ENCODE results near the gene KCNJ6.

Gene KCNJ6

DNA sequence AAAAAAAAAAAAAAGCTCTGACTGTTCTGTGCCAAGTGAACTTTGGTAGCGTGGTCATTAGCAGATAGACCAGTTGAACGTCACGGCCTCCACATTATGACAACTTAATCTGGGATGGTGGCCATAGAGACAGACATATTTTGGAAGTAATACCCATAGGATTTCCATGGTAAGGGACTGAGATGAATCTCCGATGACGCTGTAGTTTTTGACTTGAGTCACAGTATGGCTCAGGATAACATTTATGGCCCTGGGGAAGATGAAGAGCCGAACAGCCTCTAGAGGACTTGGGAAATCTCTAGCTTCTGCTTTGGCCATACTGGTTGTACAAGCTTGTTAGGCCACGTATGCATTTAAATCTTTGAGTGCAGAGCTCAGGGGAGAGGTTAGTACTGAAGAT is 214.0 kb downstream of the KCNJ6 start:
- no peak for ATAC-seq
- TF ChIP-seq ISL1 (CRISPR knock-in tag; IDR thresholded peaks at IDR 0.05) (no peak), ZFP3 (CRISPR knock-in tag; IDR thresholded peaks at IDR 0.05) (no peak), BACH2 (CRISPR knock-in tag; IDR thresholded peaks at IDR 0.05; ENCODE audit: borderline replicate concordance) (no peak), GLIS3 (CRISPR knock-in tag; IDR thresholded peaks at IDR 0.05) (no peak), ESRRG (CRISPR knock-in tag; IDR thresholded peaks at IDR 0.05) (no peak)
- TF ChIP-seq, protein P1, sequence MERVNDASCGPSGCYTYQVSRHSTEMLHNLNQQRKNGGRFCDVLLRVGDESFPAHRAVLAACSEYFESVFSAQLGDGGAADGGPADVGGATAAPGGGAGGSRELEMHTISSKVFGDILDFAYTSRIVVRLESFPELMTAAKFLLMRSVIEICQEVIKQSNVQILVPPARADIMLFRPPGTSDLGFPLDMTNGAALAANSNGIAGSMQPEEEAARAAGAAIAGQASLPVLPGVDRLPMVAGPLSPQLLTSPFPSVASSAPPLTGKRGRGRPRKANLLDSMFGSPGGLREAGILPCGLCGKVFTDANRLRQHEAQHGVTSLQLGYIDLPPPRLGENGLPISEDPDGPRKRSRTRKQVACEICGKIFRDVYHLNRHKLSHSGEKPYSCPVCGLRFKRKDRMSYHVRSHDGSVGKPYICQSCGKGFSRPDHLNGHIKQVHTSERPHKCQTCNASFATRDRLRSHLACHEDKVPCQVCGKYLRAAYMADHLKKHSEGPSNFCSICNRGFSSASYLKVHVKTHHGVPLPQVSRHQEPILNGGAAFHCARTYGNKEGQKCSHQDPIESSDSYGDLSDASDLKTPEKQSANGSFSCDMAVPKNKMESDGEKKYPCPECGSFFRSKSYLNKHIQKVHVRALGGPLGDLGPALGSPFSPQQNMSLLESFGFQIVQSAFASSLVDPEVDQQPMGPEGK (CRISPR knock-in tag; IDR thresholded peaks at IDR 0.05; ENCODE audit: borderline replicate concordance): no peak
- TF ChIP-seq, protein P2, sequence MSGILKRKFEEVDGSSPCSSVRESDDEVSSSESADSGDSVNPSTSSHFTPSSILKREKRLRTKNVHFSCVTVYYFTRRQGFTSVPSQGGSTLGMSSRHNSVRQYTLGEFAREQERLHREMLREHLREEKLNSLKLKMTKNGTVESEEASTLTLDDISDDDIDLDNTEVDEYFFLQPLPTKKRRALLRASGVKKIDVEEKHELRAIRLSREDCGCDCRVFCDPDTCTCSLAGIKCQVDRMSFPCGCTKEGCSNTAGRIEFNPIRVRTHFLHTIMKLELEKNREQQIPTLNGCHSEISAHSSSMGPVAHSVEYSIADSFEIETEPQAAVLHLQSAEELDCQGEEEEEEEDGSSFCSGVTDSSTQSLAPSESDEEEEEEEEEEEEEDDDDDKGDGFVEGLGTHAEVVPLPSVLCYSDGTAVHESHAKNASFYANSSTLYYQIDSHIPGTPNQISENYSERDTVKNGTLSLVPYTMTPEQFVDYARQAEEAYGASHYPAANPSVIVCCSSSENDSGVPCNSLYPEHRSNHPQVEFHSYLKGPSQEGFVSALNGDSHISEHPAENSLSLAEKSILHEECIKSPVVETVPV (CRISPR knock-in tag; IDR thresholded peaks at IDR 0.05): no peak
- TF ChIP-seq, protein P3, sequence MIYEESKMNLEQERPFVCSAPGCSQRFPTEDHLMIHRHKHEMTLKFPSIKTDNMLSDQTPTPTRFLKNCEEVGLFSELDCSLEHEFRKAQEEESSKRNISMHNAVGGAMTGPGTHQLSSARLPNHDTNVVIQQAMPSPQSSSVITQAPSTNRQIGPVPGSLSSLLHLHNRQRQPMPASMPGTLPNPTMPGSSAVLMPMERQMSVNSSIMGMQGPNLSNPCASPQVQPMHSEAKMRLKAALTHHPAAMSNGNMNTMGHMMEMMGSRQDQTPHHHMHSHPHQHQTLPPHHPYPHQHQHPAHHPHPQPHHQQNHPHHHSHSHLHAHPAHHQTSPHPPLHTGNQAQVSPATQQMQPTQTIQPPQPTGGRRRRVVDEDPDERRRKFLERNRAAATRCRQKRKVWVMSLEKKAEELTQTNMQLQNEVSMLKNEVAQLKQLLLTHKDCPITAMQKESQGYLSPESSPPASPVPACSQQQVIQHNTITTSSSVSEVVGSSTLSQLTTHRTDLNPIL (CRISPR knock-in tag; IDR thresholded peaks at IDR 0.05; ENCODE audit: low read depth): no peak
- TF ChIP-seq, protein P4, sequence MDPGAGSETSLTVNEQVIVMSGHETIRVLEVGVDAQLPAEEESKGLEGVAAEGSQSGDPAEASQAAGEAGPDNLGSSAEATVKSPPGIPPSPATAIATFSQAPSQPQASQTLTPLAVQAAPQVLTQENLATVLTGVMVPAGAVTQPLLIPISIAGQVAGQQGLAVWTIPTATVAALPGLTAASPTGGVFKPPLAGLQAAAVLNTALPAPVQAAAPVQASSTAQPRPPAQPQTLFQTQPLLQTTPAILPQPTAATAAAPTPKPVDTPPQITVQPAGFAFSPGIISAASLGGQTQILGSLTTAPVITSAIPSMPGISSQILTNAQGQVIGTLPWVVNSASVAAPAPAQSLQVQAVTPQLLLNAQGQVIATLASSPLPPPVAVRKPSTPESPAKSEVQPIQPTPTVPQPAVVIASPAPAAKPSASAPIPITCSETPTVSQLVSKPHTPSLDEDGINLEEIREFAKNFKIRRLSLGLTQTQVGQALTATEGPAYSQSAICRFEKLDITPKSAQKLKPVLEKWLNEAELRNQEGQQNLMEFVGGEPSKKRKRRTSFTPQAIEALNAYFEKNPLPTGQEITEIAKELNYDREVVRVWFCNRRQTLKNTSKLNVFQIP (CRISPR knock-in tag; IDR thresholded peaks at IDR 0.05; ENCODE audit: borderline replicate concordance, low read depth): no peak

DNA sequence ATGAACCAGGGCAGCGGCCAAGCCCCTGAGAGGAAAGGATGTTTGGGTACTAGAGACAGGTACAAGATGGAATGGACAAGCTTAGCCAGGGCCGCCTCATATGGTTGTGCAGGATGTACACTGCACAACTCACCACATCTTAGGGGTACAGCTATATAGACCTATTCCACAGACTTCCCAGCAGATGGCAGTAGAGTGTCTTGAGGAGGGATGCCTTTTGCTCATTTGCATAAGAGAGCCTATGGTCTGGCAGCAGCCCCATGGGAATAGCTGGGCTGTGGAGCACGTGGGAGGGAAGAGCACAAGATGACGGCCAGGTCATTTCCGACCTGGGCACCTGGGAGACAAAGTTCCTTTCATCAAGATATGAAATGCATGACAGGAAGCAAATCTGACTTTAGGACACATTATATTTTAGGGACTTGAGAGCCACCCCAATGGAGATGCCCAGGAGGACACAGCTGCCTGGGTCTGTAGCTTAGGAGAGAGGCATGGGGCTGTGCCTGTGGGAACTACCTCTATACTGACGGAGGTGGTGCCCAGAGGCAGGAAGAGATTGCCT is 215.5 kb downstream of the KCNJ6 start:
- ATAC-seq: peak; percentile 98
- TF ChIP-seq, protein P1 (CRISPR knock-in tag; IDR thresholded peaks at IDR 0.05; ENCODE audit: borderline replicate concordance): no peak
- no peak for TF ChIP-seq ZFP3 (CRISPR knock-in tag; IDR thresholded peaks at IDR 0.05)
- TF ChIP-seq ZNF565 (CRISPR knock-in tag; conservative IDR thresholded peaks at IDR 0.05; ENCODE audit: low read depth): no peak
- TF ChIP-seq TCF4 (CRISPR knock-in tag; IDR thresholded peaks at IDR 0.05; ENCODE audit: borderline replicate concordance): no peak
- no peak for TF ChIP-seq ISL1 (CRISPR knock-in tag; IDR thresholded peaks at IDR 0.05)
- no peak for TF ChIP-seq CSDC2 (CRISPR knock-in tag; IDR thresholded peaks at IDR 0.05)
- no peak for TF ChIP-seq ESRRG (CRISPR knock-in tag; IDR thresholded peaks at IDR 0.05)
- TF ChIP-seq ZC3H10 (CRISPR knock-in tag; IDR thresholded peaks at IDR 0.05): no peak
- TF ChIP-seq, protein P2 (CRISPR knock-in tag; IDR thresholded peaks at IDR 0.05): no peak
- TF ChIP-seq, protein P5, sequence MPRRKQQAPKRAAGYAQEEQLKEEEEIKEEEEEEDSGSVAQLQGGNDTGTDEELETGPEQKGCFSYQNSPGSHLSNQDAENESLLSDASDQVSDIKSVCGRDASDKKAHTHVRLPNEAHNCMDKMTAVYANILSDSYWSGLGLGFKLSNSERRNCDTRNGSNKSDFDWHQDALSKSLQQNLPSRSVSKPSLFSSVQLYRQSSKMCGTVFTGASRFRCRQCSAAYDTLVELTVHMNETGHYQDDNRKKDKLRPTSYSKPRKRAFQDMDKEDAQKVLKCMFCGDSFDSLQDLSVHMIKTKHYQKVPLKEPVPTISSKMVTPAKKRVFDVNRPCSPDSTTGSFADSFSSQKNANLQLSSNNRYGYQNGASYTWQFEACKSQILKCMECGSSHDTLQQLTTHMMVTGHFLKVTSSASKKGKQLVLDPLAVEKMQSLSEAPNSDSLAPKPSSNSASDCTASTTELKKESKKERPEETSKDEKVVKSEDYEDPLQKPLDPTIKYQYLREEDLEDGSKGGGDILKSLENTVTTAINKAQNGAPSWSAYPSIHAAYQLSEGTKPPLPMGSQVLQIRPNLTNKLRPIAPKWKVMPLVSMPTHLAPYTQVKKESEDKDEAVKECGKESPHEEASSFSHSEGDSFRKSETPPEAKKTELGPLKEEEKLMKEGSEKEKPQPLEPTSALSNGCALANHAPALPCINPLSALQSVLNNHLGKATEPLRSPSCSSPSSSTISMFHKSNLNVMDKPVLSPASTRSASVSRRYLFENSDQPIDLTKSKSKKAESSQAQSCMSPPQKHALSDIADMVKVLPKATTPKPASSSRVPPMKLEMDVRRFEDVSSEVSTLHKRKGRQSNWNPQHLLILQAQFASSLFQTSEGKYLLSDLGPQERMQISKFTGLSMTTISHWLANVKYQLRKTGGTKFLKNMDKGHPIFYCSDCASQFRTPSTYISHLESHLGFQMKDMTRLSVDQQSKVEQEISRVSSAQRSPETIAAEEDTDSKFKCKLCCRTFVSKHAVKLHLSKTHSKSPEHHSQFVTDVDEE (CRISPR knock-in tag; IDR thresholded peaks at IDR 0.05): no peak
- TF ChIP-seq RARB (CRISPR knock-in tag; IDR thresholded peaks at IDR 0.05): no peak
- TF ChIP-seq ZNF8 (CRISPR knock-in tag; IDR thresholded peaks at IDR 0.05): no peak
- TF ChIP-seq, protein P4 (CRISPR knock-in tag; IDR thresholded peaks at IDR 0.05; ENCODE audit: borderline replicate concordance, low read depth): no peak
- no peak for TF ChIP-seq OSR1 (CRISPR knock-in tag; IDR thresholded peaks at IDR 0.05)
- no peak for TF ChIP-seq BACH2 (CRISPR knock-in tag; IDR thresholded peaks at IDR 0.05; ENCODE audit: borderline replicate concordance)
- TF ChIP-seq SNAI2 (CRISPR knock-in tag; IDR thresholded peaks at IDR 0.05): no peak
- TF ChIP-seq PPARA (CRISPR knock-in tag; IDR thresholded peaks at IDR 0.05; ENCODE audit: borderline replicate concordance): no peak

Measured in SK-N-SH treated with all-trans-retinoic acid at 6 μM for 48 hours (cell line).